ENCODE measurements around the gene MNX1. TPM values are rescaled to one million over a fixed set of nuclear protein-coding genes. Genes with fewer than 3 reads are reported as not detected.

Gene MNX1
- total and polyA plus RNA-seq, 9 of the 15 experiments (the other 6 are each of a cell fraction or from before 2014, with no cell fraction given): 0.15 to 8.0 (median 1.4) TPM

- intact Hi-C loops (cut with micrococcal nuclease): no loop called here
- Histone ChIP-seq H3K4me2 (ENCODE audit: insufficient read depth, low read length) (no peak overlapping the region), H3K9me3 (replicated peaks; ENCODE audit: control insufficient read depth, insufficient read depth, low read depth, low read length) (no peaks in the 10 kb centered on the region), H3K79me2 (ENCODE audit: control insufficient read depth, insufficient read depth, low read length) (peaks cover 67% of the 10 kb centered on the region), H3K36me3 (ENCODE audit: control insufficient read depth, insufficient read depth, low read length) (peaks cover 92% of the 10 kb centered on the region), H3K4me3 (no peak overlapping the region), H3K4me1 (replicated peaks in 1 of 2; ENCODE audit: control insufficient read depth in 2 of 2, insufficient read depth in 2 of 2, low read length in 2 of 2) (peaks cover 4 to 15% of the 10 kb centered on the region in 2 experiments; a peak in 3 of 5 replicates), H2AFZ (ENCODE audit: low read depth, low read length) (no peak overlapping the region), H3K9ac (ENCODE audit: insufficient read depth in 1 of 2, low read depth in 2 of 2, low read length in 2 of 2) (no peak overlapping the region), H3K27me3 (ENCODE audit: control insufficient read depth in 2 of 2, insufficient read depth in 2 of 2, low read length in 2 of 2) (no peaks in the 10 kb centered on the region), H3K9me1 (ENCODE audit: control insufficient read depth, insufficient read depth, low read length) (no peaks in the 10 kb centered on the region), H3K27ac (ENCODE audit: extremely low read depth, low read depth, low read length) (no peak overlapping the region), H4K20me1 (replicated peaks; ENCODE audit: control insufficient read depth, insufficient read depth, low read length) (peaks cover 31% of the 10 kb centered on the region)
- ChIA-PET CTCF (ENCODE audit: low intra/inter-chr PET ratio) (no interaction called here), POLR2A (interaction anchor here (0.6 to 0.8 kb wide), 2 partner anchors 10 to 197 kb away, joined by 3 to 5 read pairs; no protein-coding TSS in a partner anchor)
- DNase-seq (ENCODE audit: extremely low read depth in 1 of 4, low spot score in 3 of 4) (no peak), FAIRE-seq (no peak), ATAC-seq (no peak)
- in situ Hi-C loops (cut with MboI): no loop called here
- WGBS (ENCODE audit: insufficient coverage, low coverage, missing lambda C conversion rate): 93% methylated on average over 2 of the region's 2 CpGs
- no TSS peak for BruUV-seq (replicated peaks)
- TF ChIP-seq ZNF764 (CRISPR knock-in tag; IDR thresholded peaks at IDR 0.05; ENCODE audit: low read depth) (no peak), CBX2 (IDR thresholded peaks at IDR 0.05; ENCODE audit: insufficient read depth, low read length, poor library complexity, severe bottlenecking) (no peak), PYGO2 (tag; IDR thresholded peaks at IDR 0.05) (no peak), E2F5 (CRISPR knock-in tag; IDR thresholded peaks at IDR 0.05) (no peak), EWSR1 (IDR thresholded peaks at IDR 0.05; ENCODE audit: borderline replicate concordance, low read depth, partially characterized antibody) (no peak), ZNF318 (IDR thresholded peaks at IDR 0.05; ENCODE audit: borderline replicate concordance in 1 of 2, low read depth in 1 of 2) (no peak), L3MBTL2 (IDR thresholded peaks at IDR 0.05) (no peak), ILF3 (IDR thresholded peaks at IDR 0.05; ENCODE audit: borderline replicate concordance) (no peak), SIRT6 (IDR thresholded peaks at IDR 0.05; ENCODE audit: low read depth, low read length) (no peak), PML (IDR thresholded peaks at IDR 0.05; ENCODE audit: low read length) (no peak), PPARD (CRISPR knock-in tag; IDR thresholded peaks at IDR 0.05) (no peak), ELK3 (CRISPR knock-in tag; IDR thresholded peaks at IDR 0.05) (no peak), JUNB (CRISPR knock-in tag; conservative IDR thresholded peaks at IDR 0.05) (no peak)
Observed at GRCh38 chr7:156956727-156957126, 53.7 kb downstream of the MNX1 start.
